GM18505 (cell line): ENCODE measurements around the gene CPZ.

Experiments used
- ATAC-seq: cut with Tn5 transposase; IDR thresholded peaks from one replicate; pipeline ENCODE4 v1.9.1; 2021; ENCODE audit not compliant: unreplicated experiment
- POLR2A ChIP-seq: IDR thresholded peaks from 4 replicates; pipeline ENCODE4 v1.6.1; 2011; ENCODE audit warnings: borderline replicate concordance; ENCODE audit not compliant: insufficient read depth, insufficient read length; ENCODE audit errors: extremely low read depth

CPZ gene

GRCh38 chr4:8550691-8551090 is 41.9 kb upstream of the CPZ start:
- TF ChIP-seq POLR2A, result no peak
- ATAC-seq, result no peak

DNA sequence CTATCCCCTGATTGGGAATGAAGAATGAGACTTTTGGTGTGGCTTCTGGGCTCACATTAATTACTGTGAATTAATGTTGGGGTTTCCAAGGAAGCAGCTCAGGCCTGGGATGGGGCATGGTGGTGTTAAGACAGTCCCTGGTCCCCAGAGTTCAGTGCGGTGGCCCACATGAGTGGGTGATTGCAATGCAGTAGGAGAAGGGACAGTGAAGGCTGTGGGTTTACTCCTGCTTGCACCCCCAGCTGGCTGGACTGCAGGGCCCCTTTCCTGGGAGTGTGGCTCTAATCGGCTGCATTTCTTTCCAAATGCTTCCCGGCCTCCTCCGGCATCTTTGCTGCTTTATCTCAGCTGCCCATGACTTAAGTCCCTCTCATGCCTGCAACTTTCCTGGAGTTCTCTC is 40.5 kb upstream of the CPZ start:
- TF ChIP-seq POLR2A, result no peak
- no peak for ATAC-seq

DNA sequence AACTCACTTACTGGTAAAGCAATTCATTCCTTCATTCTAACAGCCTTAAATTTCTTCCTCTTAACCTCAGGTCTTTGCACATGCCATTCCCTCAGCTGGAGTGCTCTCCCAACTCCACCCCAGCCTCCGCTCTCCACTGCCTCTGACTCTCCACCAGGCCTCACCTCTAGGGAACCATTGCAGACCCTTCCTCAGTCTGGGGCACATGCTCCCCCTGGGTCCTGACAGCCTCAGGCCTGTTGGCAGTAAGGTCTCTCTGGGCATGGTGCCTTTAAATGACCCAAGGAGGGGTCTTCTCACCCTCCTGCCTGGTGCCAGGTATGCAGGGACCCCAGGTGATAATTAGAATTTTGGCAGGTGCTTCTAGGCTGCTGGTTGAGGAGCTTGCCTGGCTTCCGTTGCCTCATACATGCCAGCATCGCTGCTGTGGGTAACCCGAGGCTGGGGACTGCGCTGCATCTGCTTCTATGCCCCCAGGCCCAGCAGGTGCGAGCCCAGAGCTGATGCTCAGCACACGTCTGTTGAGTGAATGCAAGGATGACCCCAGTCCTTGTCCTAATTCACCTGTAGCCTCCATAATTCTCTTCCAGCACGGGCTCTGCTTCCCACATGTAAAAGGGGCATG is 39.9 kb upstream of the CPZ start:
- TF ChIP-seq POLR2A, result no peak

GRCh38 chr4:8553216-8553615 is 39.3 kb upstream of the CPZ start:
- no peak for TF ChIP-seq POLR2A
- ATAC-seq, result no peak

More for the DNA sequence above, 39.9 kb upstream of the CPZ start:
- no peak for ATAC-seq

GRCh38 chr4:8553991-8554405 is 38.6 kb upstream of the CPZ start:
- TF ChIP-seq POLR2A, result no peak
- no peak for ATAC-seq

DNA sequence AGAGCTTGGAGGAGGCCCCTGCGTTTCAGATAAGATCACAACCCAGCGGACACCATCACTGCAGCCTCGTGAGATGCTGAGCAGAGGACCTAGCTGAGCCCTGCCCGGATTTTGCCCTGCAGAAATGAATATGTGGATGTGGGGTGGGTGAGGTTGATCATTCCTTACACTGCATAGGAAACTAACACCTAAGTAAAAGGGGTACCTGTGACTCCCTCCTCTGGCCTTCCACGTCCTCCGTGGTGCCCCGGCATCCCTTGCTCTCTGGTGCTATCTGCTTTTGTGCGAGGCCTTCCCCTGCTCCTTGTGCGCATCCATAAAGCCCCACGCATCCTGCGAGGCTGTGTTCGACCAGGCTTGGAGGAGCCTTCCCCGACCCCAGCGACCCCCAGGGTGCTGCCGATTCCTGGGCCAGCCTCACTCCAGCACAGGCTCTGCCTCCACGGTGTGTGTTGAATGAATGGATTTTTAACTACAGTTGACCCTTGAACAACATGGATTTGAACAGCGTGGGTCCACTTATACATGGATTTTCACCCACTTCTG is 37.9 kb upstream of the CPZ start:
- no peak for TF ChIP-seq POLR2A
- ATAC-seq, result no peak

GRCh38 chr4:8555716-8556115 is 36.8 kb upstream of the CPZ start:
- TF ChIP-seq POLR2A, result no peak
- ATAC-seq, result no peak

GRCh38 chr4:8556341-8557150 is 36.0 kb upstream of the CPZ start:
- no peak for ATAC-seq
- TF ChIP-seq POLR2A, result no peak

DNA sequence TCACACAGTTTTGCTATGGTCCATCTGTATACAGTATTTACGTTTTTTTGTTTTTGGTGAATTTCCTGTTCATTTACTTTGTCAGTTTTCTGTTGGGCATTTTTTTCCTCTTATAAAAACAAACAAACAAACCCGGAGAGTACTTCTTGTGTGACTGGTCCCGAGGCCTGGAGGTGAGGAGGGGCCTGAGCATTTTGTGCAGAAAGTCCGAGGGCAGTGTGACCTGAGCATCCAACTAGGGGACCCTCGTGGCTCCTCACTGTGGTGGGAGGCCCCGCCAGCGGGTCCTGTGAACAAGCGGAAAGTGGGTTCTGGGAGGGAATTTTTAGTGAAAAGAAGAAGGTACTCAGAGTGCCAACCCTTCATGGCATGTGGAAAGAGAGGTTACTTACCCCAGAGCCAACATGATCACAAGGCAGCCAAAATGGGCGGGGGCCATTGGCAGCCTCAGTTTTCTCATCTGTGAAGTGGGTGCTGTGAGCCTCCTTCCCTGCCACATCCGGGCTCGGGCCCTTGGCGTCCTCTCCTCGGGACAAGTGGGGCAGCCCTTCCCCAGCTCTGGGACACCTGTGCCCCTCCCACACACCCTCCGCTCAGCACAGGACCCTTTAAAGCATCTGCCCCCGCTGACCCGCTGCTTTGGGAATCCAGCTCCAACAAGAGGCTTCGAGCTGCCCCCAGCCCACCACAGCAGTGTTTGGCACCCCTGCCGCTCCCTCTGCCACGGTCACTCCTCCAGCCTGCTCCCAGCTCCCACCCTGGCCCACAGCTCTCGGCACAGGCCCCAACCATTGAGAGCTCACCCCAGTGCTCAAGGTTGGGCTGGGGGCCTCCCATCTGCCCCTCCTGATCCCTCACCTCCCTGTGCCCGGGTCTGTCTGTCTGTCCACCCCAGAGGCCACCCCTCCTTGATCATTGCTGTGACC is 35.2 kb upstream of the CPZ start:
- TF ChIP-seq POLR2A, result no peak
- no peak for ATAC-seq

DNA sequence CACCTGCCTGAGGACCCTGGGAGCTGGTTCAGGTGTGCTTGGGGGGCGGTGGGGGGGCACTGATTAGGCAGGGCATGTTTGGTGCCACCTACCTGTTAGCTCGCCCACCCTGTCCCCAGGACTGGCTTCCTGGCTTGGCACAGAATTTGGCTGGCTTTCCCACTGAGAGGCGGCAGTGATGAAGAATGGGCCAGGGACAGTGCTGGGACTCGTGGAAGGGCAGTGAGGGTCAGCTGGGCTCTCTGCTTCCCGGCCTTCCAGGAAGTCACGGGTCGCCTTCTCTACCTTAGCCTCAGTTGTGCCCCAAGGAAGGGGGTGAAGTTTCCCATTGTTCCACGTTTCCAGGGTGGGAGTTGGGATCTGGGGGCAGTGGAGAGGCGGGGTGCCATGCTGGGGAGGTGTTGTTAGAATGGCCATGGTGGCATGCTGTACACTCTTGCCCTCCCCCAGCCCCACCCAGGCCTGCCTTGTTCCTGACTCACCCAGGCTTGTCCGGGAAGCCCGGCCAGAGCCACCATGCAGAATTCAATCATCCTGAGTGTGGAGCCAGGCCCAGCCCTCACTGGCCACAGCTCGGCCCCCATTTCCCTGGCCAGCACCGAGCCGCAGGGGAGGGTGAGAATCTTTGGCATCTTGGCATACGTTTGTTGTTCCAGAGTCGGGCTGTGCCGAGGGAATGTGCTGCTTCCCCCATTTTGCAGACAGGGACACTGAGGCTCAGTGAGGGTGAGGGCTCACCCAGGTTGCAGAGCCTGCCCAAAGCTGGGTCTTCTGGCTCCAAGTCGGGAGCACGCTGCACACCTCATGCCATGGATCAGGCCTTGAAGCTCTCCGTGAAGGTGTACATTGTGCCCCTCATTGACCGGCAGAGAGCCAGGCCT is 34.2 kb upstream of the CPZ start:
- no peak for TF ChIP-seq POLR2A
- ATAC-seq, result no peak

DNA sequence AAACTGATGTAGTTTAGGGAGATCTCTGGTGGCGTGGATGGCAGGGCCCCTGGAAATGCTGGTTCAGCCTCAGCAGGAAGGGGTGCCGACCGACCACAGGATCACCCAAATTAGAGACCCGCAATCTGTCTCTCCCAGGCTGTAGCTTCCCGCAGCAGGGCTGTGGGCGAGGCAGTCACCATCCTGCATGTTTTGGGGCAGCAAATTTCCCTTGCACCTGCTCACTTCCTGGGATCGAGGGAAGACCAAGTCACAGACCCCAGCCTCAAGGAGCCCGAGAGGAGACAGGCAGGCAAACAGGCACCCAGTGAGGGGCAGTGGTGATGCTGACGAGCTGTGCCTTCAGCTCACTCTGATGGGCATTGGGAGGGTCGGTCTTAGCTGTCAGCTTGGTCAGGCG is 33.6 kb upstream of the CPZ start:
- TF ChIP-seq POLR2A, result no peak
- ATAC-seq, result no peak

DNA sequence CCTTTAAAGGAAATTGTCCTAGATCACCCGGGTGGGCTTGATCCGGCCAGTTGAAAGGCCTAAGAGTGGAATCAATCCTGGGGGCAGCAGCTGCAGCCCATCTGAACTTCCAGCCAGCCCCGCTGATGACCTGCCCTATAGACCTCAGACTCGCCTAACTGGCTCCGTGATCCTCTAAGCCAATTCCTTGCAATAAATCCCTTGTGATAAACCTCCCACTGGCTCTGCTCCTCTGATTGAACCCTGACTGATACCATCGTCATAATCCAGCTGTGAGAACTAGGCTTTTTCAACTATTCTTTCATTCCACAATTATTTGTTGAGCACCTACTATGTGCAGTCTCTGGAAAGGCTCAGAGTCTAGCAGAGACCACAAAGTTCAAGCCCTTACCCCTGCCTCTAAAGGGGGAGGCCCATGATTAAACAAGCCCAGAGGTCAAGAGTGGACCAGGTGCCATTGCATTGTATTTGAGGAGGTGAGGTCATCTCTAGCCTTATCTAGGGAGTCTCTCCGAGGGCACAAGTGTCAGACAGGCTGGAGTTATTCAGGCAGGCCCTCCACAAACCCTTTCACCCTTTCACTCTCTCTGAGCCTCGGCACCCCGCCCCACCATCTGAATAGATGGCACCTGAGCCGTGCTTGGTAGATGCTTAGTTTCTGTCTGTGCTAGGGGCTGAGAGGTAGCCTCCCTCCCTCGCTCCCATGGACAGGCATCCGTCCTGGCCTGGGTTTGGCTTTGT is 32.9 kb upstream of the CPZ start:
- TF ChIP-seq POLR2A, result no peak
- no peak for ATAC-seq
